Keratinocyte (primary cell): Measurements from ENCODE around the gene TOMT. TPM values are rescaled to one million over a fixed set of nuclear protein-coding genes. Genes with fewer than 3 reads are reported as not detected.
"Not testable (repeated sequence)": the region's sequence is repeated elsewhere in the genome, so short reads cannot be mapped to it uniquely, and the experiment has no call there.

Experiments
- DNase-seq: peaks from one replicate; pipeline ENCODE4 v3.0.0-alpha.2; 2011; ENCODE audit warnings: low read depth, missing footprints, low spot score
- FAIRE-seq: peaks from 2 replicates; lab custom pipeline; 2011; peaks lifted over from hg19 to GRCh38; lab: Jason Lieb, UNC
- H2AFZ ChIP-seq: 2 replicates; pipeline ENCODE4 v1.6.0; 2012; ENCODE audit warnings: low read length, control low read depth, inconsistent platforms; ENCODE audit not compliant: control insufficient read depth
- H3K27ac ChIP-seq: 2 replicates; pipeline ENCODE4 v1.5.1; 2011; ENCODE audit warnings: low read length; ENCODE audit not compliant: control insufficient read depth, insufficient read depth
- H3K27me3 ChIP-seq: 3 replicates; pipeline ENCODE4 v1.6.0; 2011; ENCODE audit warnings: low read length; ENCODE audit not compliant: control insufficient read depth, insufficient read depth; ENCODE audit errors: extremely low read depth
- H3K36me3 ChIP-seq, 2 experiments: 2 replicates in 1 of 2; 3 replicates in 1 of 2; pipeline ENCODE4 v1.5.1; 2011; ENCODE audit warnings: low read length in 2 of 2, mild to moderate bottlenecking in 1 of 2; ENCODE audit not compliant: control insufficient read depth in 2 of 2, insufficient read depth in 2 of 2; ENCODE audit errors: extremely low read depth in 1 of 2
- H3K4me1 ChIP-seq: 3 replicates; pipeline ENCODE4 v1.5.1; 2011; ENCODE audit warnings: low read length; ENCODE audit not compliant: control insufficient read depth, insufficient read depth; ENCODE audit errors: extremely low read depth
- H3K4me2 ChIP-seq: 3 replicates; pipeline ENCODE4 v1.6.0; 2011; ENCODE audit warnings: low read depth, low read length; ENCODE audit not compliant: control insufficient read depth, insufficient read depth; ENCODE audit errors: extremely low read depth
- H3K4me3 ChIP-seq, 3 experiments: fragments of 200-600 bp in 1 of 3; sonication (generic) in 1 of 3; 2 replicates in 2 of 3; 3 replicates in 1 of 3; pipeline ENCODE4 v1.5.1; 2011 to 2016; ENCODE audit warnings: low read length in 3 of 3, mild to moderate bottlenecking in 3 of 3, control low read depth in 2 of 3, inconsistent platforms in 1 of 3, low read depth in 1 of 3, mixed read lengths in 1 of 3, mixed run types in 1 of 3, moderate library complexity in 1 of 3; ENCODE audit not compliant: control insufficient read depth in 2 of 3, insufficient read depth in 2 of 3; ENCODE audit errors: extremely low read depth in 1 of 3
- H3K79me2 ChIP-seq: 2 replicates; pipeline ENCODE4 v1.6.0; 2012; ENCODE audit warnings: low read length; ENCODE audit not compliant: control insufficient read depth, insufficient read depth
- H3K9ac ChIP-seq: 3 replicates; pipeline ENCODE4 v1.6.0; 2011; ENCODE audit warnings: low read length; ENCODE audit not compliant: control insufficient read depth, insufficient read depth; ENCODE audit errors: extremely low read depth
- H3K9me1 ChIP-seq: 3 replicates; pipeline ENCODE4 v1.6.0; 2011; ENCODE audit warnings: low read length; ENCODE audit not compliant: control insufficient read depth, insufficient read depth; ENCODE audit errors: extremely low read depth
- H3K9me3 ChIP-seq: 2 replicates; pipeline ENCODE4 v1.5.1; 2012; ENCODE audit warnings: low read depth, low read length; ENCODE audit not compliant: control insufficient read depth
- H4K20me1 ChIP-seq: 3 replicates; pipeline ENCODE4 v1.6.0; 2011; ENCODE audit warnings: low read length; ENCODE audit not compliant: control insufficient read depth, insufficient read depth; ENCODE audit errors: extremely low read depth
- EZH2 ChIP-seq: IDR thresholded peaks from one replicate; pipeline ENCODE4 v1.6.1; 2012; ENCODE audit warnings: inconsistent platforms, mild to moderate bottlenecking, low read length, moderate library complexity
- dilution Hi-C: fragments of 300-500 bp; cut with MboI; formaldehyde crosslinking; loops from one replicate; pipeline ENCODE4 v1.7.0; 2020; ENCODE audit warnings: low sequenced_read_pairs; ENCODE audit not compliant: extremely low pct_ligation_motif_present
- polyA plus RNA-seq, 5 experiments: library from polyadenylated mRNA; depleted of rRNA in 3 of 5; stranded (reverse) in 3 of 5; stranded (forward) in 1 of 5; unstranded in 1 of 5; fragments of >200 nt; gene quantifications; 1 replicate in 1 of 5; 2 replicates in 3 of 5; 3 replicates in 1 of 5; pipeline versions ENCODE4 v1.2.1 to v1.2.3, GENCODE V29; 2011 to 2012; ENCODE audit warnings: missing spikeins in 2 of 5, low read depth in 1 of 5, low replicate concordance in 1 of 5
- TF ChIP-seq, protein P1 (sequence below), 3 experiments: IDR thresholded peaks in 1 of 3; conservative IDR thresholded peaks in 1 of 3; optimal IDR thresholded peaks in 1 of 3; 2 replicates in 2 of 3; 3 replicates in 1 of 3; pipeline versions ENCODE3 to v1.5.1; 2011; ENCODE audit warnings: low read length in 3 of 3, mild to moderate bottlenecking in 3 of 3, moderate library complexity in 2 of 3, control low read depth in 1 of 3, inconsistent platforms in 1 of 3; ENCODE audit not compliant: insufficient read depth in 2 of 3; ENCODE audit errors: extremely low read depth in 1 of 3

The TOMT gene
- polyA plus RNA-seq, 1 donor (not counting 4 experiments of a cell fraction or from before 2014, with no cell fraction given): not detected

DNA sequence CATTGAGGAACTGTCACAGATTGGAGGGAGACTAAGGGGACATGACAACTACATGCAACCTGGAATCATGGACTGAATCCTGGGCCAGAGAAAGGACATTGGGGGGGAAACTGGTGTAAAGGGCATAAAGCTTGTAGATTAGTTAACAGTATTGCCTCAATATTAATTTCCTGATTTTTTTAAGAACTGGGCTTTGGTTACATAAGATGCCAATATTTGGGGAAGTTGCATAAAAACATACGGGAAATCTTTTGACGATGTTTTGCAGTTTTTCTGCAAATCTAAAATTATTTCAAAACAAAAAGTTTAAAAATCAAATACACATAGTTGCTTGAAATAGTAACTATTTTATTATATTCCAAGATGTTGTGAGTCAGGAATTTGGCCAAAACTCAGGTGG, 26.9 kb downstream of the TOMT start:
- no peak for DNase-seq
- dilution Hi-C loops: no loop called here

DNA sequence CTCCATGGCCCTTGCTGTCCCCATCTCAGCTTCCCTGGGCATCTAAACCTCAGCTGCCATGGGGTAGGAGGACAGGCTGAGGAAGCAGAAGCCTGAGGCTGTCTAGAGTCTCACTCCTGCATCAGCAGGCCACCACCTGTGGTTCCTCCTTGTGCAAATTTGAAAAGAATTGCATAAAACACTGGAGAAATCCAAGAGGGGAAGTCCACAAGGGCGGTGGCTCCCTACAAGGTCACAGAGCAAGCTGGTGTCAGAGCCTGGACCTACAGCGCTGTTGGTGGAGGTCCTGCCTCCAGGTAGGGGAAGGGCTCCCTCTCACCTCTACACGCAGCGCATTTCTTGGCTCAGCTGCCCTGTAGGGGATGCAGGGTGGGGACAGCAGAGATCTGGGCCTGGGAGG, 29.7 kb downstream of the TOMT start, which contains the start of gene FOLR3:
Gene FOLR3 (plus strand): TSS at position 253 of the 400 bp plus-strand sequence. CDS start 228 bp downstream, outside the sequence.
- H3K27ac ChIP-seq: not testable (repeated sequence)

More for the DNA sequence above, 26.9 kb downstream of the TOMT start:
- H3K4me3 ChIP-seq: no peak overlapping the region
- no peak overlapping the region for H2AFZ ChIP-seq
- no peak overlapping the region for H3K9ac ChIP-seq
- peaks cover 7% of the 10 kb centered on the region for H3K4me1 ChIP-seq
- no peak overlapping the region for H3K27ac ChIP-seq
- H3K79me2 ChIP-seq: no peaks in the 10 kb centered on the region
- H4K20me1 ChIP-seq: no peaks in the 10 kb centered on the region
- FAIRE-seq: no peak
- TF ChIP-seq, protein P1, sequence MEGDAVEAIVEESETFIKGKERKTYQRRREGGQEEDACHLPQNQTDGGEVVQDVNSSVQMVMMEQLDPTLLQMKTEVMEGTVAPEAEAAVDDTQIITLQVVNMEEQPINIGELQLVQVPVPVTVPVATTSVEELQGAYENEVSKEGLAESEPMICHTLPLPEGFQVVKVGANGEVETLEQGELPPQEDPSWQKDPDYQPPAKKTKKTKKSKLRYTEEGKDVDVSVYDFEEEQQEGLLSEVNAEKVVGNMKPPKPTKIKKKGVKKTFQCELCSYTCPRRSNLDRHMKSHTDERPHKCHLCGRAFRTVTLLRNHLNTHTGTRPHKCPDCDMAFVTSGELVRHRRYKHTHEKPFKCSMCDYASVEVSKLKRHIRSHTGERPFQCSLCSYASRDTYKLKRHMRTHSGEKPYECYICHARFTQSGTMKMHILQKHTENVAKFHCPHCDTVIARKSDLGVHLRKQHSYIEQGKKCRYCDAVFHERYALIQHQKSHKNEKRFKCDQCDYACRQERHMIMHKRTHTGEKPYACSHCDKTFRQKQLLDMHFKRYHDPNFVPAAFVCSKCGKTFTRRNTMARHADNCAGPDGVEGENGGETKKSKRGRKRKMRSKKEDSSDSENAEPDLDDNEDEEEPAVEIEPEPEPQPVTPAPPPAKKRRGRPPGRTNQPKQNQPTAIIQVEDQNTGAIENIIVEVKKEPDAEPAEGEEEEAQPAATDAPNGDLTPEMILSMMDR (optimal IDR thresholded peaks at IDR 0.05 in 1 of 3, IDR thresholded peaks at IDR 0.05 in 1 of 3, conservative IDR thresholded peaks at IDR 0.05 in 1 of 3; ENCODE audit: extremely low read depth in 1 of 3, insufficient read depth in 2 of 3, low read length in 3 of 3): no peak
- no peak for TF ChIP-seq EZH2
- H3K27me3 ChIP-seq: no peaks in the 10 kb centered on the region
- H3K9me3 ChIP-seq: no peaks in the 10 kb centered on the region
- no peaks in the 10 kb centered on the region for H3K9me1 ChIP-seq
- no peak overlapping the region for H3K4me2 ChIP-seq
- H3K36me3 ChIP-seq: peaks cover 0 to 2% of the 10 kb centered on the region in 2 experiments

More for the DNA sequence above, 29.7 kb downstream of the TOMT start, which contains the start of gene FOLR3:
- H3K4me2 ChIP-seq, DNase-seq, H3K4me3 ChIP-seq, H2AFZ ChIP-seq, H3K36me3 ChIP-seq, H3K79me2 ChIP-seq, H4K20me1 ChIP-seq, H3K27me3 ChIP-seq, H3K9me3 ChIP-seq, H3K9ac ChIP-seq, dilution Hi-C loops, H3K9me1 ChIP-seq, FAIRE-seq: not testable (repeated sequence)
- peaks cover 16% of the 10 kb centered on the region for H3K4me1 ChIP-seq
